BE2C (cell line): ENCODE data around the gene NRP1.

Experiments used
- DNase-seq: peaks from one replicate; pipeline ENCODE4 v3.0.0-alpha.2; 2020
- H3K27me3 ChIP-seq: fragments of 250-450 bp; sonication (Bioruptor Pico); 2 replicates; pipeline ENCODE4 v1.5.1; 2020; ENCODE audit warnings: mild to moderate bottlenecking
- H3K36me3 ChIP-seq: fragments of 250-450 bp; sonication (Bioruptor Pico); 2 replicates; pipeline ENCODE4 v1.5.1; 2020; ENCODE audit warnings: mild to moderate bottlenecking
- H3K4me1 ChIP-seq: fragments of 250-450 bp; sonication (Bioruptor Pico); 2 replicates; pipeline ENCODE4 v1.5.1; 2020
- H3K4me3 ChIP-seq: 2 replicates; pipeline ENCODE4 v1.5.1; 2011; ENCODE audit warnings: low read depth, low read length
- H3K9me3 ChIP-seq: fragments of 250-450 bp; sonication (Bioruptor Pico); 2 replicates; pipeline ENCODE4 v1.5.1; 2020
- CTCF ChIP-seq: IDR thresholded peaks from 2 replicates; pipeline ENCODE4 v1.5.1; 2012; ENCODE audit warnings: mild to moderate bottlenecking, low read depth, low read length

NRP1 gene

GRCh38 chr10:33311640-33312039 is 22.8 kb downstream of the NRP1 start:
- Histone ChIP-seq H3K36me3 (peaks cover 28% of the 10 kb centered on the region), H3K27me3 (no peaks in the 10 kb centered on the region), H3K4me1 (no peaks in the 10 kb centered on the region; the same call in 1 of the 2 replicates), H3K4me3 (no peak overlapping the region), H3K9me3 (no peaks in the 10 kb centered on the region; the same call in 1 of the 2 replicates)
- no peak for TF ChIP-seq CTCF
- DNase-seq, result no peak

GRCh38 chr10:33310853-33311252 is 23.6 kb downstream of the NRP1 start:
- no peaks in the 10 kb centered on the region; the same call in 1 of the 2 replicates for H3K4me1 ChIP-seq
- no peak overlapping the region for H3K4me3 ChIP-seq
- H3K36me3 ChIP-seq, result peaks cover 26% of the 10 kb centered on the region
- H3K27me3 ChIP-seq, result no peaks in the 10 kb centered on the region
- DNase-seq, result no peak
- no peak for TF ChIP-seq CTCF
- H3K9me3 ChIP-seq, result no peaks in the 10 kb centered on the region; the same call in 1 of the 2 replicates

GRCh38 chr10:33309406-33309805 is 25.1 kb downstream of the NRP1 start:
- Histone ChIP-seq H3K36me3 (peaks cover 20% of the 10 kb centered on the region), H3K4me1 (no peaks in the 10 kb centered on the region; the same call in 1 of the 2 replicates), H3K9me3 (no peaks in the 10 kb centered on the region; the same call in 1 of the 2 replicates), H3K27me3 (no peaks in the 10 kb centered on the region), H3K4me3 (no peak overlapping the region)
- DNase-seq, result no peak
- TF ChIP-seq CTCF, result no peak

- no peak for DNase-seq
- TF ChIP-seq CTCF, result no peak
- H3K4me1 ChIP-seq, result peaks cover 8% of the 10 kb centered on the region
- H3K4me3 ChIP-seq, result no peak overlapping the region
- H3K27me3 ChIP-seq, result no peaks in the 10 kb centered on the region
- H3K36me3 ChIP-seq, result peaks cover 20% of the 10 kb centered on the region
- no peaks in the 10 kb centered on the region; the same call in 1 of the 2 replicates for H3K9me3 ChIP-seq
These were observed 26.6 kb downstream of the NRP1 start for GRCh38 chr10:33307835-33308234.

- Histone ChIP-seq H3K27me3 (no peaks in the 10 kb centered on the region), H3K9me3 (no peaks in the 10 kb centered on the region; the same call in 1 of the 2 replicates)
- DNase-seq, result no peak
These were observed 27.6 kb downstream of the NRP1 start for GRCh38 chr10:33306701-33307519.

More at GRCh38 chr10:33306701-33307519, 27.6 kb downstream of the NRP1 start:
- peaks cover 8% of the 10 kb centered on the region for H3K4me1 ChIP-seq
- no peak for TF ChIP-seq CTCF
- peaks cover 16% of the 10 kb centered on the region for H3K36me3 ChIP-seq
- H3K4me3 ChIP-seq, result no peak overlapping the region
